HG02852 (cell line): ENCODE measurements around the gene SPATA12.

ENCODE experiments used
- ATAC-seq: cut with Tn5 transposase; IDR thresholded peaks from one replicate; pipeline ENCODE4 v1.9.1; 2021; ENCODE audit warnings: mild to moderate bottlenecking, moderate library complexity; ENCODE audit not compliant: unreplicated experiment

The SPATA12 gene

DNA sequence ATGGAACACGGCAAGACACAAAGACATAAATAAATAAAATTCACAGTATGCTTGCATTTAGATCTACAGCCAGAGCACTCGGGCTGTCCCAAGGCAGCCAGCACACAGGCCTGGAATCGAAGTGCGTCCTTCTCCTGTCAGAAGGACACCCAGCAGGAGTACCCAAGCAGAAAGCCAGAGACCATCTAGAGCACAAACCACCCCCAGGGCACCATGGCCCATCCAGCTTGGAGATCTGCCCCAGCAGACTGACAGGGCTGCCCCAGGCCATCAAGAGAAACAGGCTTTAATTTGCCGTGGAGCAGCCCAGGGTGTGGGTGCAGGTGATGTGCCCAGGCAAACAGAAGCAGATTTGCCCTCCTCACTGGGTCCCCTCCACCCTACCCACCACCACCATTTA, 7.8 kb upstream of the SPATA12 start:
- ATAC-seq = no peak

DNA sequence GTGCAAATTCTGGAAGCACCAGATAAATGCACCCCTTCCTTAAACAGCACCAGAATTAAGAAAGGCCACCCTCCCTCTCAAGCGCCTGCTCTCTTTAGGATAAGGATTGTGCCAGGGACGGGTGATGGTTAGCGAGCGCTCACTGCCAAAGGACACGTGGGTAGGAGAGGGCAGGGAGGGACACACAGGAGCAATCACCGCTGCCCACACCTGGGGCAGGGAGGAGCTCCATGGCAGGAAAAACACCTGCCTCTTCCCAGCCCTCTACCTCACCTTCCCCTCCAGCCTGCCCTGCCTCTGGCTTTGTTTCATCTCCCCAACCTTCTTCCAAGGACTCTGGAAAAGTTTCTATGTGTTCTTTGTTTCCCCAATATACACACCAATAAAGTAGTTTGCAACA, 7.3 kb upstream of the SPATA12 start:
- ATAC-seq = no peak

DNA sequence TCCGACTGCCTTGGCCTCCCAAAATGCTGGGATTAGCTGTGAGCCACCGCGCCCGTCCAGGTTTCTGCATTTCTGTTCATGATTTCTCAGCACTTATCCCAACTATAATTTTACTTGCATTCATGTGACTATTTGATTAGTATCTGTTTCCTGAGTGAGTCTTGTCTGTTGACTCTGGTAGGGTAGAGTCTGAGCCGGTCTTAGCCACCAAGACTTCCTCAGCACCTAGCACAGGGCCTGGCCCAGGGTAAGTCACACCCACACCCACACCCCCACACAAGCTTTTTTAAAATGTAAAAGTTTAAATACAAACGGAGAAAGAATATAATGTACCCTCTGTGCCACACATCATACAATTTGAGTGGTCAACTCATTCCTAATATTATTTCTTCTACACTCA, 3.1 kb upstream of the SPATA12 start:
- ATAC-seq = no peak

DNA sequence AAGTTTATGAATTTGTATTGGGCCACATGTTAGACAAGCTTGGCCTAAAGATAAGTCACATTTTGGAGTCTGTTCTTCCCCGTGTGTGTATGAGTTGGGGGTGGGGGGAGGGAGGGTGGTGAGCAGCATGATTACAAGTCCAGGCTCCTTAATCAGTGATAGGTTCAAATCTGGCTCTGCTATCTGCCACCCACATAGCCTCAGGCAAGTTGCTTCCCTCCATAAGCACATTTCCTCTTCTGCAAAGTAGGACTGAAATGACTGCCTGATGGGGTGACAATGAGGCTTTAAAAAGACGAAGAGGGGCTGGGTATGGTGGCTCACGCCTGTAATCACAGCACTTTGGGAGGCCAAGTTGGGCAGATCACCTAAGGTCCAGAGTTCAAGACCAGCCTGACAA, 1.1 kb upstream of the SPATA12 start:
- ATAC-seq = no peak

DNA sequence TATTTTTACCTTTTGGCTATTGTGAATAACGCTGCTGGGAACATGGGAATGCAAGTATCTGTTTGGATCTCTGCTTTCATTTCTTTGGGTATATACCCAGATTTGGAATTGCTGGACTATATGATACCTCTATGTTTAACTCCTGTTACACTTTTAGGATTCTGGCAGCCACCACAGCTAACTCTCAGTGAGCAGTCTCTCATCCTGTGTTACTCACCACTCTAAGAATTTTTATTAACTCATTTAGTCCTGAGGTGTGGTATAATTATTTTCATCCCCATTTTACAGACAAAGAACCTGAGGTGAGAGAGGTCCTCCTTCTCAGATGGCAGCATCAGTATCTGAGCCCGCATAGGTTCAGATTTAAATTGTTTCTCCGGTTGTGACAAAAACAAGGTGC, 1.1 kb downstream of the SPATA12 start:
- ATAC-seq = no peak

DNA sequence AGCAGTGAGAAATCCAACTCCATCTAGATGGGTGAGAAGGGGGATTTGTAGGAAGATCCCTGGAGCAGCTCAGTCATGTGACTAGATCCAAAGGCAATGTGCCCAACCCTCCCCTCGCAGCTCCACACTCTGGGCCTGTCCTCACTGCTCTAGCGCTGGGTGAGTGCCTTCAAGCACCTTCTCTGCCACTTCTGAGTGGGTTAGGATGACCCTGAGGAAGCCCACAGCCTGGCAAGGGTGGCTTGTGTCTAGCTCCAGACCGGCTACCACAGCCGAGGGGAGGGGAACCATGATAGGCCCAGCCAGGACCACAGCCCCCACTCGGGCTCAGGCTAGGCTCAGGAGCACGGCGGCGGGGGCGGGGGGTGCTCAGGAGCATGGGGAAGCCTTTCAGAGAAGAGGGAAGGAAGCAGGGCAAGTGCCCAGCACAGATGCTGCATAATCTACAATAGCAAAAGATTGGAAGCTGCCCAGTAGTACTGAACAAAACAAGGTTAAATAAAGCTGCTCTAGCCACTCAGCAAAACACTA, 1.7 kb downstream of the SPATA12 start:
- no peak for ATAC-seq

DNA sequence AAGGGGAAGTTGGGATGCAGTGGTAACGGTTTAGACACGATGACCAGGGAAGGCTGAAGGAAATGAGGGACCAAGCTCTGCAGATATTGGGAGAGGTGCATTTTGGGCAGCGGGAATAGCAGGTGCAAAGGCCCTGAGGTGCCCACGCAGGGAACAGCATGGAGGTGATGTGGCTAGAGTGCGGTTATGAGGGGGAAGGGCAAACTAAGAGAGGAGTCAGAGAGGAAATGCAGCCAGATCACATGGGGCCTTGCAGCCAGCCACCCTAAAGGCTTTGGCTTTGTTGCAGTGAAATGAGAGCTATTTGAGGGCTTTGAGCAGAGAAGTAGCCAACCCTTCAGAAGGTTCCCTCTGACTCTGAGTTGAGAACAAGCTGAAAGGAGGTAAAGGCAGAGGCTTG, 2.6 kb downstream of the SPATA12 start:
- no peak for ATAC-seq

DNA sequence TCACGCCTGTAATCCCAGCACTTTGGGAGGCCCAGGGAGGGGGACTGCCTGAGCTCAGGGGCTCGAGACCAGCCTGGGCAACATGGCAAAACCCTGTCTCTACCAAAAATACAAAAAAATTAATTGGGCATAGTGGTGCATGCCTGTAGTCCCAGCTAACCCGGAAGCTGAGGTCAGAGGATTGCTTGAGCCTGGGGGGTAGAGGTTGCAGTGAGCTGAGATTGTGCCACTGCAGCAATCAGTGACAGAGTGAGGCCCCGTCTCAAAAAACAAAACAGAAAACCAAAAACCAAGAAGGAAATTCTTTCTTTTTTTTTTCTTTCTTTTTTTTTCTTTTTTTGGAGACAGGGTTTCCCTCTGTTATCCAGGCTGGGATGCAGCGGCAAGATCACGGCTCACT, 3.5 kb downstream of the SPATA12 start:
- no peak for ATAC-seq

DNA sequence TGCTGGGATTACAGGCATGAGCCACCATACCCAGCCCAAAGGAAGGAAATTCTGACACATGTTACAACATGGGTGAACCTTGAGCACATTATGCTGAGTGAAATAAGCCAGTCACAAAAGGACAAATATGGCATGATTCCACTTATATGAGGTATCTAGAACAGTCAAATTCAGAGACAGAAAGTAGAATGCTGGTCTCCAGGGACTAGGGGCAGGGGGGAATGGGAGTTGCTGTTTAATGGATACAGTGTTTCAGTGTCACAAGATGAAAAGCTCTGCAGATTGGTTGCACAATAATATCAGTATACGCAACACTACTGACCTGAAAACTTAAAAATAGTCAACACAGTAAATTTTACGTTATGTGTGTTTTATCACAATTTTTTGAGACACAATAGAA, 4.1 kb downstream of the SPATA12 start:
- ATAC-seq = no peak

DNA sequence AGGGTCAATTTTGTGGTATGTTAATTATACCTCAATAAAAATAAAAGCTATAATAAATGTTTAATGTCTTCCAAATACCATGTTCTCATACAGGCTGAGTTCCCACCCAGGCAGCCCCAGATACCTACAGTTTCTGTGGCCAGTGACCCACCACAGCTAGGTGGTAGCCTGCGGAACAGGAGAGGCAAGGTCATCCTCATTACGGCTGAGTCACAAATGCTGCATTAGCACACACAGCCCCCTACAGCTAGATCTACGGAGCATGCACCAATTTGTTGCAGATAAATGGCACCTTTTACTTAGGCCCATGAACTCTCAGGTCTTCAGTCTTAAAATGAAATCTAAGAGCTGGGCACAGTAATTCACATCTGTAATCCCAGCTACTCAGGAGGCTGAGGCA, 5.1 kb downstream of the SPATA12 start:
- no peak for ATAC-seq

DNA sequence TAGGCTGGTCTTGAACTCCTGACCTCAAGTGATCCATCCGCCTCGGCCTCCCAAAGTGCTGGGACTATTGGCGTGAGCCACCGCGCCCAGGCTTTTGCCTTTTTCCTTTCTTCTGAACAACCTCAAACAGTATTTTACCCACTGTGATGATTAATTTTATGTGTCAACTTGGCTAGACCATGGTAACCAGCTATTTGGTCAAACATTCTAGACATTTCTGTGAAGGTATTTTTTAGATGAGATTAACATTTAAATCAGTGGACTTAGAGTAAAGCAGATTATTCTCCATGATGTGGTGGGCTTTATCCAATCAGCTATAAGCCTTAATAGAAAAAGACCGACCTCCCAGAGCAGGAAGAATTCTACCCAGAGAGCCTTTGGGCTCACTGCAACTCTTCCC, 6.0 kb downstream of the SPATA12 start:
- ATAC-seq = no peak

DNA sequence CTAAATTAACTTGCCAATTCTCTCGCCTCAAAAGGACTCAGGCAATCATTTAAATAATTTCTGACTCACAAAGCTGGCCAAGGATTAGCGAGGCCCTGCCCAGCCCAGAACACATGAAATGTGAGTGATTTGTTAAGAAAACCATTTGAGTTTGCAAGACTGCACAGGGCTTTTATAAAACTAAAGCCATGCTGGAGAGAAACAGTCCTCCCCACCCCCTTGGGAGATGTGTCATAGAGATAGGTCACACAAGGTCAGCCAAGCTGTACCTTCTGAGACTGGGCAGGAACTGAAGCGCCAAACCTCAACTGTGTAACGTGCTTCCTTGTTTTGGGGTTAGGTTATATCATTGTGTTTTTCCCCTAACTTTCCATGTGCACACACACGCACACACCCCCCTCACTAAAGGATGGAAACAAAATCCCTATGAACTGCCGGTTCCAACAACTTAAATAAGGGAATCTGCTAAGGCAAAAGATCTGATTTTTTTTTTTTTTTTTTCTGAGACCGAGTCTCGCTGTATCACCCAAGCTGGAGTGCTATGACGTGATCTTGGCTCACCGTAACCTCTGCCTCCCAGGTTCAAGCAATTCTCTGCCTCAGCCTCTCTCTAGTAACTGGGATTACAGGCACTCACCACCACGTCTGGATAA, 8.1 kb downstream of the SPATA12 start:
- peak; percentile 99 for ATAC-seq

DNA sequence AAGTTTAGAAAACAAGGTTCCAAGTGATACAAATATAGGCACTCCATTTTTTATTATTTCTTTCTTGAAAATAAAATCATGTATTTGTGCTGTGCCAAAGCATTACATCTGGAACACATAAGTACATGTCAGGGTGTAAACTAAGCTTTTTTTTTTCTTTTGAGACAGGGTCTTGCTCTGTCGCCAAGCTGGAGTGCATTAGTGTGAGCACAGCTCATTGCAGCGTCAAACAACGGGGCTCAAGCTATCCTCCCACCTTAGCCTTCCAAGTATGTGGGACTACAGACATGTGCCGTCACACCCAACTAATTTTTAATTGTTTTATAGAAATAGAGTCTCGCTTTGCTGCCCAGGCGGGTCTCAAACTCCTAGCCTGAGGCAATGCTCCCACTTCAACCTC, 9.0 kb downstream of the SPATA12 start:
- ATAC-seq = no peak

DNA sequence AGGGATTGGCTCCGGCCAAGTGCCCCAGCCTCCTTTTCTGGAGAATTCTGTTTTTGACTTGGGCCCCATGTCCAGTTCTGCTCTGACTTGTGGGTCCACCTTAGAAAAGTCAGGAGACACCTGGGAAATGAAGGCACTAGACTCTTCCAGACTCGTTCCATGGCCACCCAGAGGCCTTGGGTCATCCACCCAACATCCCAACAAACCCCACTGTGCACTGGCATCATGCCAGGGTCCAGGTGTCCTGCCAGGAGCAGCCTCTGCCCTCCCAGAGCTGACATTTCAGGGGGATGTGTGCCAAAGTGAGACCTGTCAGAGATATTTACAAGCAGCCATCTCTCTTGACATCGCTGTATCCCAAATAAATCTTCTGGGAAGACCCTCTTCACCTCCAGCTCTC, 13.2 kb downstream of the SPATA12 start:
- no peak for ATAC-seq

DNA sequence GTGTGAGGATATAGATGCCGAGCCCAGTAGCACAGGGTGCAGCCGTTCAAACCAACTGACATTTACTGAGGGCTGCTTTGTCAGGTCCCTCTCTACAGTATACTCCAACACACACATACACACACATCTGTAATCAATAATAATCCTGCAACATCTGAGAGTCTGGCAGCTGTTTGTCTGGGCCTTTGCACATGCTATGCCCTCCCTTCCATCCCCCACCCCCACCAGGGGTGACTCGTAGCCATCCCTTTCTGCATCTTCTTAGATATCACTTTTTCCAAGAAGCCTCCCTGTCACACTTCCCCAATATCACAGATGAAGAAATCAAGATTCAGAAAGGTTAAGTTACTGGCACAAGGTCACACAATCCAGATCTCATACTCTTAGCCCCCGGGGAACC, 13.7 kb downstream of the SPATA12 start:
- ATAC-seq = no peak

DNA sequence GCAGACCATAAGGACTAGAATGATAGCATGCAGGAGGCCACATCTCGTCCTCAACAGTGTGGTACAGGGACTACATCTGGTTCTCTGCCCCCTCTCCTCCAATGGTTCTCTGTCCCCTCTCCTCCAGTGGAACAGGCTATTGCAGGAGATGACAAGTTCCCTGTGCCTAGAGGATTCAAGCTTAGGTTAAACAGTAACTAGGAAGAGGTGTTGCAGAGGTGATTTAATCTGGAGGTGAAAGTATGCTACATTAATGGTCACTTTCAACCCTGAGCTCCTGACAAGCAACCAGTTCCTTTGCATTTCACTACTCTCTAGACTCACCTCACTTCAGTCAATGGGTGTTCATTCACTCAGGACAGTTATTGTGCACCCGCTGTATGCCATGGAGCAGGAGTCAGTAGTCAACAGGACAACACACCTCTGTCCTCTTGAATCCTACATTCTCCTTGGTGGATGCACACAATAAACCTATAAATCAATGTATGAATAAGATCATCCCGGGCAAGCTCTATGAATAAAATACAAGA, 16.0 kb downstream of the SPATA12 start:
- no peak for ATAC-seq

DNA sequence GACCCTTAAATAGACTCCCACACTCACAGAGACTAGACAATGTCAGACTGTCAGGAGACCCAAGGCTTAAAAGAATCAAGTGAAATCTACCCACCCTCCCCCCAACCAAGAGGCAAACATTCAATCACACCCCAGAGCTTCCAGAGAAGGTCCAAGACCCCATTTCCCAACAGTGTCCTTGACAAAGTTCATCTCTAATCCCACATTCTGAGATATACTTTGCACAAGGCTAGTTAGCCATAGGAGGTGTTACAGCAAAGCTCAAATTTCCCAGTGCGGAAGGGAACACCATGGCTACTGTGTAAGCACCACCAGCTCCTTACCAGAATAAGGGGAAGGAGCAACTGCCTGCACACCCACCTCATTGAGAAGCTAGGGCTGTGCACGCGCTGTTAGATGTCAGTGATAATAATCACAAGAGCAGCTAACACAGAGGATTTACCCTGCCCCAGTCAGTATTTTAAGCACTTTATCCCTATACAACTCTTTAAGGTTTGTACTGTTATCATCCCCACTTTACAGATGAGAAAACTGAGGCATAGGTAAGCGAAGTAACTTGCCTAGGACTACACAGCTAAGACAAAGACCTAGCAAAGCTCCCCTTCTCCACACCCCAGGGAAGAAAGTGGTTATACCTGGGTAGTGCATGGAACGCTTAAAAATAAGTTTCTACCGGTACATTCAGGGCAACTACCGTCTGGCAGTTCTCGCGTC, 17.3 kb downstream of the SPATA12 start:
- no peak for ATAC-seq

DNA sequence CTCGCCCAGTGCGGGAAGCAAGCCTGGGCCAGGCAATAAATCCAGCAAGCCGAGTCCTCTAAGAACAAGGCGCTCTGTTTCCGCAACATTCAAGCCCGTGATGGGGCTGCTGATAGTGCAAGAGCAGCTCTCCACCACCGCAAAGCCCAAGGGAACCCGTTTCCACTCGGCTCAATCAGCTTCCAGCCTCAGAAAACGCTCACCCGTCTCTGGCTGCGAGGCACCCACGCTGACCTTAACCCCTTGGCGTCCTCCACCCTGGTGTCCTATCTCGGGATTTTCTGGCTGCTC, 17.8 kb downstream of the SPATA12 start:
- no peak for ATAC-seq

DNA sequence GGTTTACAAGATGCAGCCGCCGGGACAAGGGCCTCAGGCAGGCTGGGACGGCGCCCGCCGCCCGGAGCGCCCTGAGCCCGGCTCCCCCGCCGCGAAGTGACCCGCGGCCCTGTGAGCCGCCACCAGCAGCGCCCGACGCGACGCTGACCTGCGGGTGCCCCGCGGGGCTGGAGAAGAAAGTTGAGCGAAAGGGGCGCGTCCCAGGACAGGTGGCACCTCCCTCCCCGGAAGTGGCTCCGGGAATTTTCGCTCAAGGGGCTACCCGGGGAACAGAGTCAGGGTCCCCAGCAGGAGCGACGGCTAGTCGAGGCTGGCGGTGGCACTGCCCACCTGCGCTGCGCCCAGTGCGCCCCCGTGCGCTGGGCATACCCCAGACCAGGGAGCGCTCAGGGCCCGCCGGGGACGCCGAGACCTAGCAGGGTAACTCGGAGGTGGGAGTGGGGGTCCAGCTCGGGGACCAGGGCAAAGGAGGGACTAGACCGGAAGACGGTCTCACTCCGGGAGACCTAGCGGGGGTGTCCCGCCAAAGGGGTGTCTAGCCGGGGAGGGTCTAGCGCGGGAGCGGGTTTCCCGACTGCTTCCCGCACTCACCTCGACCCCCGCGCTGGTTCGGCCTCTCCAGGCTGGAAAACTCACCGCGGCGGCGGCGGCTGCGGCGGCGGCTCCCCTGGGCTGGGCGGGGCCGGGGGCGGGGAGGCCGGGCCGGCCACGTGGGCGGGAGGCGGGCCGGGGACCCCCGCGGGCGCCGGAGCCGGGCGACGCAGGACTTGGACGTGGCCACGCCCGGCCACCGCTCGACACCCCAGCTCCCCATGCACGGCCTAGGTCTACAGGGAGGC, 18.4 kb downstream of the SPATA12 start:
- ATAC-seq = no peak

DNA sequence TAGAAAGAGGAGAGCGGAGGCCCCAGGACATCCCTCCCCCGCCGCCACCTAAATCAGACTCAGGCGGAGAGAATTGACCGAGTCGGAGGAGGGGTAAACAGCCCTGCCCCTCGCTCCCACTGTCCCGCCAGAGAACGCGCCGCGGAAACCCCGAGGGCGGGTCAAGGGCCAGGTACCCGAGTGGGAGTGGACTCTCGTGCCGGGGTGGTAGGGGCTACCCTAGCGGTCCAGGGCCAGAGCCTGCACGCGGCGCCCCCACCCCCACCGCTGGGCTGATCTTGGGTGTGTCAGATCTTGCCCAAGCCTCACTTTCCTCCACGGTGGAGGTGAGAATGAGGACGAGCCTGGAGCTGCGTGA, 19.0 kb downstream of the SPATA12 start:
- no peak for ATAC-seq

DNA sequence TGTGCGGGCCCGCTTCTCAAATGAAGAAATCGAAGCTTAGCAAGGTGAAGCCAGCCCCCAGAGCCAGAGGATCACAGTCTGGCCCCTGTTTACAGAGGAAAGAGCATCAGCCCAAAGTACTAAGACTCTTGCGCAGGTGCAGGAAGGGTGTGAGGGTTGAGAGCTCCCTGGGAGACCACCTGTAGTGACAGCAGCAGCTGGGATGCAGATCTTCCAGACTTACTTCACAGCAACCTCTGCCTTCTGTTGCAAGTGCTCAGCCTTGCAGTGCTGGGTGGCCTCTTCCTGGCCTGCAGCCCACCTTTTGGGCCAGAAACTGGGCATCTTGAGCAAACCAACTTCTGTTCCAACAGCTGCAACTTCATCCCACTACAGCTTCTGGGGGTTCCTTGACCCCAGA, 19.7 kb downstream of the SPATA12 start:
- ATAC-seq = no peak

DNA sequence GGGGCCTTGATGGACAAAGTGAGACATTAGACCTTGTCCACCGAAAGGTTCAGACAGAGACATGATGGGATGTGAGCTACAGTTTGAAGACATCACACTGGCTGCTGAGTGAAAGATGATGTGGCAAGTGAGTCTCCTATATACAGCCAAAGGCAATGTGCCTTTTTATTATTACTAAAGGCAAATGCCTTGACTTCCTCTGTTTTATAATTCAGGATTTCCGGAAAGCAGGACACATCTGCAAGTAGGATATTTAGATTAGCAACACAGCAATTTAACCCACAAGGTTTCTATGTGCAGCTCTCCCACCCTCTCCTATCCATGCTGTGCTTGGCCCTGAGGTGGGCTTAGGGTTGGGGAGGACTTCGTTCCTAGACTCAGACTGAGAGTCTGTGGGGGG, 20.7 kb downstream of the SPATA12 start:
- no peak for ATAC-seq
